Testis (tissue), 2 donors: ENCODE results near the gene GDPD3.

ENCODE experiments used
- CTCF ChIP-seq, 3 experiments: fragments of 450-650 bp in 2 of 3; fragments of 200-600 bp in 1 of 3; sonication (generic) in 1 of 3; IDR thresholded peaks; one replicate each; pipeline ENCODE4 v1.5.1; 2016 to 2019; ENCODE audit warnings: antibody characterized with exemption in 3 of 3, mild to moderate bottlenecking in 2 of 3, moderate library complexity in 1 of 3
- POLR2A ChIP-seq: fragments of 450-650 bp; IDR thresholded peaks from one replicate; pipeline ENCODE4 v1.6.1; 2017; ENCODE audit warnings: antibody characterized with exemption, mild to moderate bottlenecking, moderate library complexity

GRCh38 chr16:30084096-30084815 lies 29.1 kb downstream of the GDPD3 start:
- TF ChIP-seq CTCF (IDR thresholded peaks at IDR 0.05) (no peak), POLR2A (no peak)
